Midbrain (tissue), 1 donor: ENCODE data around the gene RTP5.
"Not testable (repeated sequence)": the region's sequence is repeated elsewhere in the genome, so short reads cannot be mapped to it uniquely, and the experiment has no call there.

Experiments used
- DNase-seq: peaks from one replicate; lab custom pipeline; 2025; lab: John Stamatoyannopoulos, UW

The RTP5 gene

GRCh38 chr2:241902357-241902991 is 32.9 kb downstream of the RTP5 start:
- no peak for DNase-seq

GRCh38 chr2:241903121-241904010 is 33.8 kb downstream of the RTP5 start:
- DNase-seq: no peak

DNA sequence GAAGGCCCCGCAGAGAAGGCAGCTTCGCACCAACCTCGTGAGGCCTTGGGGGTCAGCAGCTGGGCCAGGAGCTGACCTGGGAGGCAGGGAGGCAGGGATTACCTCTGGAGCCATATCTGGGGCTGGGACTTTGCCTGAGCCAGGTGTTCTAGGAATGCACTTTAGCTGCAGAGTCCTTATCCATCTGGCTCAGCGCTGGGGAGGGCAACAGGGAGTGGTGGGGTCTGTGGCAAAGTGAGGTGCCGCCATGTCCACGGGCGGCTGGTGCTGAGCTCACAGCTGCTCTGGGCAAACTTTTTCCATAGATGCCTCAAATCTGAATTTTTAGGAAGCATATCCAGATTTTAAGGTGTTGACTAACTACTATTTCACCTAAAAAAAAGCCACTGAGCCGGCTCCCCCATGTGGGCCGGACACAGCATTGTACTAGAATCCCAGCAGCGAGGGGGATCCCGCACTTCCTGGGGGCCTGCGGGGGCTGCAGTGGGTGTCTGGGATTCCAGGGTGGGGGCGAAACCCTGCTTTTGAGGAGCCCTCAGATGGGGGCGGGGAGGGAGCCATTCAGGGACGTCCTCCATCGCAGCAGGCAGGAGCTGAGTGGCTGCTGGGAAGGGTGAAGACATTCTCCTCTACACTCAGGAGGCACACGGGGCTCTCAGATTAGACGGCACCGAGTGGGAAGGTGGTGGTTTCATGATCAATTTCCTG is 34.6 kb downstream of the RTP5 start:
- no peak for DNase-seq

GRCh38 chr2:241904791-241905710 is 35.5 kb downstream of the RTP5 start:
- no peak for DNase-seq

GRCh38 chr2:241905716-241906377 is 36.3 kb downstream of the RTP5 start:
- DNase-seq: no peak

DNA sequence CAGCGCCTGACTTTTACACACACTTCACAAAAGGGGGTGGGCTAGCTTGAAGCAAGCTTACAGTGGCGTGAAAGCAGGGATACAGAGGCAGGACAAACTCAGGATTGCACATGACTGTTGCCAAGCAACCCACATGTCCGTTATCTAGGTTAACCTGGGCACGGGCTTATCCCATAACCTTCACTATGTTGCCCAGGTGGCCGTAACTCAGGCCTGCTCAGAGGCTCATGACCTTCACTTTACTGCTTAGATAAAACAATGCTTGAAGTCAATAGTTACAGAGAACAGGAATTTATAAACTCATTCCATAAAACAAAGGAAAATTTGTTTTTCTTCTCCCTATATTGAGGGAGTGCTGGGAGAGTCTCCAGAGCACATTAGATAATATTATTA is 36.8 kb downstream of the RTP5 start:
- DNase-seq: not testable (repeated sequence)

DNA sequence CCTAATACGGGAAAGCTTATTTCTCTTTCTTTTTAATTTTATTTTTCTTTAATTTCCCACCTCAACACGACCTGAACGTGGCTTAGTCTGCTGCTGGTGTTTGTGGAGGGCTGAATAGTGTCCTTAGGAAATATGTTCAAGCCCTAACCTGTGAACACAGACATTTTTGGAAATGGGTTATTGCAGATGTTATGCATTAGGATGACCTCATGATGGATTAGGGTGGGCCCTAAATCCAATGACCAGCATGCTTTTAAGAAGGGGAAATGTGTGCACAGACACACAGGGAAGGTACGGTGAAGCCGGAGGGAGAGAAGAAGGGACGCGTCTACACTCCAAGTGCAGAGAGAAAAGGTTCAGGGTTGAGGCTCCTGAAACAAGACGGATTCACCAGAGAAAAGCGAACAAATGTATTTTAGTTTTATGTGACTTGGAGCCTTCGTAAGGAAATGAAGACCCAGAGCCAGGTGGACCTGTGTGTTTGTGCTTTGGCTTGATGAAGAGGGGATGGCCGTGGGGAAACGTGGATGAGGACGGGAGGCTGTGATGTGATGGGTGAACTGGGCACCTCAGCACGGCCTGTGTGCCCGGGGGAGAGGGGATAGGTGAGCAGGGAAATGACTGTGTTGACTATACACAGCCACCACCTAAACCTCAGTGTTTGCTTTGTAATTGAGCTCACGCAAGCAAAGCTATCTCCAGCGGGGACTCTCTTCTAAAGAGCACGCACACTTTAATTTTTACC is 37.5 kb downstream of the RTP5 start:
- DNase-seq: no peak

- DNase-seq: not testable (repeated sequence)
These were observed 38.3 kb downstream of the RTP5 start for GRCh38 chr2:241907831-241908230.

GRCh38 chr2:241908686-241909420 is 39.3 kb downstream of the RTP5 start:
- DNase-seq: no peak

DNA sequence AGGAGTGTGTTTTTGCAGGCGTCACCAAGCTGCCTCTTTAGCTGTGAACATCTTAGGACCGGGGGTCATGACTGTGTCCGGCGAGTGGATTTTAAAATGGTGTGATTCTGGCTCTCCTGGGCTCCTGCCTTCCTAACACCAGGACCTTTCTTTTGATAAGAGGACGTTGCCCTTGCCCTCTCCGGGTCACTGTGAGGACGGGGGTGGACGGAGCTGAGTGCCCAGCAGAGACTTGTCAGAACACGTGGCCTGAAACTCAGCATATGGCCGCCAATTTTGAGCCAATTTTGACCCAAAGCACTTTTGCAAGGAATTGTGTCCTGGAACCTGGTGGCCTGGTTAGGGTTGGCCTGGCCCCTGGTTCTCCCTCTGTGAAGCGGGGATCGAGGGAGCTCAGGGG is 40.2 kb downstream of the RTP5 start:
- no peak for DNase-seq

DNA sequence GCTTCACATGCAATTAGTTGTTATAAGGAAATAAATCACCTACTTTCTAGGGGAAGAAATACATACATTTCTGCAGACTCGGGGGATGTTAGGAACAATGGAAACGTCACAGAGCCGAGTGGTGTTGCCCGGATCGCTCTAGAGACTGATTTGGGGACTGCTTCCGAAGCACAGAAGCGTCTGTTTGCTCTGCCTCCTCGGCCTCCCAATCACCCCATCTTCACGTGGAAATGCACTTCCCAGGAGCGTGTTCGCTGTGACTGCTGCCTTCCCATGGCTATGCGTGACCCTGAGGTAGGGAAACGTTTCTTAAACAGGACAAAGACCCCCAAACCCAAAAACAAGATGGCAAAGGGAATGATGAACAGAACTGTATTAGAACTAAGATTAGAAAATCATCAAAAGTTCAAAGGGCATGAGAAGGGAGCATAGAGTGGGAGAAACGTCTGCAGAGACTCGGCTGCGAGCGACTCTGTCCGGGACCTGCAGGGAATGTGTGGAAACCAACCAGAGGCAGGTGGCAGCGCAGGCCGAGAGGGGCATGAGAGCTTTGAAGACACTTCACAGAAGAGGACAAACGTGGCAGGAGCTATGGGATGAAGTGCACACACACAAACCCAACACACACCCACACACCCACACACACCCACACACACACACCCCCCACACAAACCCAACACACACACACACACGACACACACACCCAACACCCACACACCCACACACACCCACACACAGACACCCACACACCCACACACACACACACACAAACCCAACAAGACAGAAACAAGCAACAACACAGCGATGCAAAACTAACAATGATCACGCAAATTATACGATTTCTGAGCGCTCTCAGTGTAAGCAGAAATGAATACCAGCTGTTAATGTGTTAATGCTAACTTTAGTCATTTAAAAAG is 41.3 kb downstream of the RTP5 start:
- no peak for DNase-seq

- no peak for DNase-seq
These were observed 42.0 kb downstream of the RTP5 start for GRCh38 chr2:241911551-241911950.

- DNase-seq: no peak
These were observed 42.6 kb downstream of the RTP5 start for GRCh38 chr2:241912021-241912555.

GRCh38 chr2:241913703-241914102 is 44.2 kb downstream of the RTP5 start:
- DNase-seq: no peak

- DNase-seq: no peak
These were observed 45.0 kb downstream of the RTP5 start for GRCh38 chr2:241914542-241914941.

GRCh38 chr2:241921631-241922030 is 52.1 kb downstream of the RTP5 start:
- DNase-seq: not testable (repeated sequence)

DNA sequence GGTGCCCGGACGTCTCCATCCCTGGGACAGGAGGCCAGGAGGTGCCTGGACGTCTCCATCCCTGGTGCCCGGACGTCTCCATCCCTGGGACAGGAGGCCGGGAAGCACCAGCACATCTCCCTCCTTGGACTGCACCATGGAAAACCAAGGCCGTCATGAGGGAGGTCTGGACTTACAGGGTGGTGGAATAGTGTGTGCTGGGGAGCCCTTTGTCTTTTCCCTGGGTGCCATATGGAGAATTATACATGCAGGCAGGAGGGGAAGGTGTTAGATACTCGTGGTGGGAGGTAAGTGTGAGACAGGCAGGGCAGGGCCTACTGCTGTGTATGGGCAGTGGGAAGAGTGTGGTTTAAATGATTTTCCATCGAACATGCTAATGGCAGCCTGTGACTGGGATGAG is 52.9 kb downstream of the RTP5 start:
- no peak for DNase-seq
